HG02588 (cell line): Measurements from ENCODE around the gene NLRP13.

ENCODE experiments used
- ATAC-seq: cut with Tn5 transposase; IDR thresholded peaks from one replicate; pipeline ENCODE4 v1.9.1; 2021; ENCODE audit warnings: mild to moderate bottlenecking, moderate library complexity; ENCODE audit not compliant: unreplicated experiment

NLRP13 gene

GRCh38 chr19:55901369-55902079 is 30.6 kb downstream of the NLRP13 start:
- no peak for ATAC-seq

- no peak for ATAC-seq
These were observed 33.2 kb downstream of the NLRP13 start for GRCh38 chr19:55898911-55899310.

- no peak for ATAC-seq
These were observed 49.5 kb downstream of the NLRP13 start for GRCh38 chr19:55882626-55883025.

- no peak for ATAC-seq
These were observed 54.9 kb downstream of the NLRP13 start for GRCh38 chr19:55877211-55877610.

GRCh38 chr19:55870736-55871135 is 61.4 kb downstream of the NLRP13 start:
- no peak for ATAC-seq

GRCh38 chr19:55867101-55867500 is 65.0 kb downstream of the NLRP13 start:
- ATAC-seq: no peak

- no peak for ATAC-seq
These were observed 65.6 kb downstream of the NLRP13 start for GRCh38 chr19:55866521-55866920.

GRCh38 chr19:55858969-55859368 is 73.2 kb downstream of the NLRP13 start:
- no peak for ATAC-seq

GRCh38 chr19:55858401-55858800 is 73.7 kb downstream of the NLRP13 start:
- no peak for ATAC-seq

GRCh38 chr19:55857974-55858373 is 74.2 kb downstream of the NLRP13 start:
- no peak for ATAC-seq

GRCh38 chr19:55857149-55857548 is 75.0 kb downstream of the NLRP13 start:
- no peak for ATAC-seq

- no peak for ATAC-seq
These were observed 77.0 kb downstream of the NLRP13 start for GRCh38 chr19:55855160-55855559.
